Posterior vena cava (tissue), 2 donors: Measurements from ENCODE around the gene MMP20. TPM values are rescaled to one million over a fixed set of nuclear protein-coding genes. Genes with fewer than 3 reads are reported as not detected.

Source experiments
- DNase-seq: peaks from one replicate; pipeline ENCODE4 v3.0.0-alpha.2; 2020; ENCODE audit warnings: low spot score
- intact Hi-C, 2 donors: fragments of 100-400 bp; cut with DNase I; formaldehyde crosslinking; loops; one replicate each; pipeline versions ENCODE4 v1.14.1 to v1.14.2; 2022 to 2023
- total RNA-seq, 2 donors: library from RNA; stranded (reverse); fragmentation: NEBNext Ultra II Directional; extraction: Animal tissue kit (Norgen Biotek cat#: 25700); gene quantifications; one replicate each; pipeline ENCODE4 v1.2.1, GENCODE V29; 2021
- donor health status: DM: yes; HTN: yes; CAD: no.
- donor health status: DM: yes; HTN: yes; CAD: no.

Gene MMP20
- total RNA-seq, 2 donors from 2014 or later = not detected

DNA sequence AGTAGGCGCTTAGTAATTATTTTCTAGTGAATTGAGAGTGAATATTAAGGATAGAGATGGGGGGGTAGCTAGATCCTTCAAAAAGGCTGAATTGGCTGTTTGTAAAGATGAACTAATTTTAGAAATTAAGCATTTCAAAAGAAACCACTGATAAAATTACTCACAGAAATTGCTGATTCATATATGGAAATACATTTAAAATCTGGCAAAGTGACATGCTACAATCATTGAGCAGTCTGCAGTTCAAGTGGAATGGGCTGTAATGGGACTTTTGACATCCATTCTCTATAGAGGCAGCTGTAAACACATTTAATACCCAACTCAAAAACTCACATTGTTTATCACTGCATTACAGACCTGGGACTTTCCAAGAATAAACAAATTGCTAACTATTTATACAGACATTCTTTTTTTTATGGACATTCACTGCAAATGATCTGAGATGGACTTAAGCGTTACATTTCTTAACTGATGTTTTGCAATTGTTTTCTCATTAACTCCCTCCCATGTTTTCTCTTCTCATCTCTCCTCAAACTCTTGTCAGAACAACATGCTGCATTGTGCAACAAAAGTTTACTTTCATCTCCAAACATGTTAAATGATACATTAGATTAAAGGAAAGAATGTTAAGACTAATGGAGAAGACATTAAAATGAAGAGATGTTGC is 52.4 kb downstream of the MMP20 start:
- intact Hi-C loops = no loop called here
- DNase-seq = no peak

DNA sequence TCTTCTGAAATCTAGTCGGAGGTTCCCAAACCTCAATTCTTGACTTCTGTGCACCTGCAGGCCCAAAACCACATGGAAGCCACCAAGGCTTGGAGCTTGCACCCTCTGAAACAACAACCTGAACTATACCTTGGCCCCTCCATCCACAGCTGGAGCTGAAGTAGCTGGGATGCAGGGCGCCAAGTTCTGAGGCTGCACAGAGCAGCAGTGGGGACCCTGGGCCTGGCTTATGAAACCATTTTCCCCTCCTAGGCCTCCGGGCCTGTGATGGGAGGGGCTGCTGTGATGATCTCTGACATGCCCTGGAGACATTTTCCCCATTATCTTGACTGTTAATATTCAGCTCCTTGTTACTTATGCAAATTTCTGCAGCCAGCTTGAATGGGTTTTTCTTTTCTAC is 56.3 kb downstream of the MMP20 start:
- DNase-seq = no peak
- intact Hi-C loops = no loop called here

- no peak for DNase-seq
- intact Hi-C loops = no loop called here
Observed at GRCh38 chr11:102566112-102566511, 59.0 kb downstream of the MMP20 start.

- no peak for DNase-seq
- intact Hi-C loops = no loop called here
Observed at GRCh38 chr11:102564110-102564509, 61.0 kb downstream of the MMP20 start.

- DNase-seq = no peak
- intact Hi-C loops = no loop called here
Observed at GRCh38 chr11:102561636-102562035, 63.5 kb downstream of the MMP20 start.

DNA sequence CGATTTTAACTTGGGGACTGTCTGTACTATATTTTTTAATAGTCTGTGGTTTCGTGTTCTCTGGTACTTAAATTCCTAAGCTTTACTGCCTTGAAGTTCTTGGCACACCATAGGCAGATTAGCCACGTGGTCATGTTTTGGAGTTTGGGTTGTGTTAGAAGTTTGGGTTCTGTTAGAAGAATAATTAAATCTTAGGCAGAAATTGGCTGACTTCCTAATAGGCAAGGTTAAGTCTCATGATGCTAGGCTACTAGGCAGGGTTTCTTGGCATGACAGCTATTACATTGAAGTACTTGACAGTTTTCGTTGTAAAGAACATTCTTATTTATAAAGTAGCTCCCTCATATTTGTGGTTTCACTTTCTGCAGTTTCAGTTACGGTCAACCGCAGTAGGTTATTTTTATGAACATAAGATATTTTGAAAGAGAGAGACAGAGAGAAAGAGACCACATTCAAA is 64.5 kb downstream of the MMP20 start:
- DNase-seq = no peak
- intact Hi-C loops = no loop called here

DNA sequence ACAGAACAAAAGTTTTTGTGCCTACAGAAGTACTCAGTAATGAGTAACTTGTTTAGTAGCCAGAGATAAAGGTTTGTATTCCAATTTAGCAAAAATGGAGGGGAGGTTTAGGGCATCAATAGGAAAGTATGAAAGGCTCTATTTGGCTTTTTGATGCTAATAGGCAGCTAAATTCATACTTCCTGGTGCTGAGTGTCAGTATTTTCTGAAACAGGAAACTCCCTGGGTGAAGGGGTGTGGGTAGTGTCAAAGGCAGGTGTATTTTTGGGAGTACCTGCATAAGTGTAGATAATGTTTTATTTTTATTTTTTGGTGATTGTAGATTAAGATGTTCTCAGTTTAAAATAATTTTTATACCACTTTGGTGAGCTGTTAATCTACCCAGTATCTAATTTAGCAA is 65.3 kb downstream of the MMP20 start:
- intact Hi-C loops = no loop called here
- no peak for DNase-seq

GRCh38 chr11:102555091-102555490 is 70.0 kb downstream of the MMP20 start:
- intact Hi-C loops = no loop called here
- no peak for DNase-seq

DNA sequence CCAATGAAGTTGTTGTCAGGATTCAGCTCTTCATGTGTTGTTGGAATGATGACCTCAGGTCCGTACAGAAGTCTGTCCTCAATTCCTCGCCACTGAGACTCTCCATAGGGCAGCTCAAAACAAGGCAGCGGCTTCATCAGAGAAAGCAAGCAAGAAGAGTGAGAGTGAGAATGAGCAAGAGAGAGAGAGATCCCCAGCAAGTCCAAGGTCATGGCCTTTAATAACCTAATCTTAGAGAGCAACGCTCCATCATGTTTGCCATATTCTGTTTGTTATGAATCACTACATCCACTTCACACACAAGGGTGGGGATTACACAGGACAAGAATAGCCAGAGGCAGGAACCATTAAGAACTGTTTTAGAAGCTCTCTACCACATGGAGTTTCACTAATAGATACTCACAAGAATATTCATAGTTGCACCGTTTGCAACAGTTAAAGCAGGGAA is 71.3 kb downstream of the MMP20 start:
- intact Hi-C loops = no loop called here

GRCh38 chr11:102552447-102553194 is 72.5 kb downstream of the MMP20 start:
- no peak for DNase-seq
- intact Hi-C loops = no loop called here

More for the DNA sequence above, 71.3 kb downstream of the MMP20 start:
- DNase-seq = no peak

DNA sequence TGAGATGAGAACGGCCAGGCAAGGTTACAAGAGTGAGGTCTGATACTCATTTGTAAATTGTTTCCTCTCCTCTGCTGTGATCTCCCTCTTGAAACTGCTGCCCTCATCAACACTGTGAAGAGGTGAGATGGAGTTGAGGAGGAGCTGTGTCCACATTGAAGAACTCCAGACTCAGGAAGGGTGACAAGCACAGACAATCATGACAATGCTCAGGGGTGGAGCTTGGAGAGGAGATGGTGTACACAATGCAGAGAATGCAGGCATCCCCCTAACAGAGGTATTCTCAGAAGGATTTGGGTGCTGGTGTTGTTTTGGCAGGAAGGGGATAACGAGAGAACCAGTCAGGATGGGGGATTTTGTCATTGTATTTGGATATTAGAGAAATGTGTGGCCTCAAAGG is 73.1 kb downstream of the MMP20 start:
- DNase-seq = no peak
- intact Hi-C loops = no loop called here

DNA sequence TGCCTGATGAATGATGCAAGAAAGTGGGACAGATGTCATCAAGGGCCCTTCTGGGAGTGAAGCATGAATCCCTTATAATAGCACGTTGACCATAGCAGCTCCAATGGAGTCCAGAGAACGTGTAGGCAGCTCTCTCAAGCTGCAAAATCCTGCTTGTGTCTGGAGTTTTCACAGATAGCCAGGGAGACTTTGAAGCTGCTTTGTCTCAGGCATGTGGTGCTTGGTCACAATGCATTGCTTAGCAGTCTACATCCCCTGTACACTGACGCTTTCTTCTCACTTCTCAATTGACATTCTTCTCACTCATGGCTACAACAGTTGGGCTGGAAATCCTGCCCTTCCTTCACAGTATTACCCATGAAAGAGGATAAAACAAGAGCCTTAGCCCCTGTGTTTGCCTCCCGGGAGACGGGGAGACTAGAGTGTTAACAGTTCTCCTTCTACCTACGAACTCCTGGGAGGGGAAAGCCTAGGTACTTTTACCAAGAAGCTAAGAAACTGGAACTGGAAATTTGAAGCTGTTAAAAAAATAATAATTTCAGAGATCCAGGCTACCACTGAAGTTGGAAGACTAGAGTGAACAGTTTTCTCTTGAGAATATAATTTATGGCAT is 73.9 kb downstream of the MMP20 start:
- intact Hi-C loops = no loop called here
- DNase-seq = no peak

GRCh38 chr11:102546923-102547471 is 78.1 kb downstream of the MMP20 start:
- no peak for DNase-seq
- intact Hi-C loops = no loop called here

DNA sequence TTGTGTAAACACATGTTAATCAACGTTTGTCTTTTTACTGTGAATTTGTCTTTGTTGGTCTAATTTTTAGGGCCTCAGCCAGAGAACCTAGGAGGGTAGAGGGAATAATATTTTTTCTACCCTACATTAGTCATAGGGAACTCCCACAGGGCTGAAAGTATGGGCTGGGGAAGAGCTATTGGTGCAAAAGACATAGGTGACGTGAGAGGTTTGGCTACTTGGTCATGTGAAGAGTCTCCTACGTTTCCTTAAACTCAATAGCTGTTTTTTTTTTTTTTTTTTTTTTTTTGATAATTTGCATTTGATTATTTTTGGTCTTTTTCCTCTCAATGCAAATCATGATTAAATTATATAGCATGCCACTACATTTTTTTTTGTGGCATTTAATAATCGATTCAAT is 78.7 kb downstream of the MMP20 start:
- intact Hi-C loops = no loop called here
- DNase-seq = no peak

GRCh38 chr11:102545701-102546100 is 79.4 kb downstream of the MMP20 start:
- intact Hi-C loops = no loop called here
- DNase-seq = no peak

DNA sequence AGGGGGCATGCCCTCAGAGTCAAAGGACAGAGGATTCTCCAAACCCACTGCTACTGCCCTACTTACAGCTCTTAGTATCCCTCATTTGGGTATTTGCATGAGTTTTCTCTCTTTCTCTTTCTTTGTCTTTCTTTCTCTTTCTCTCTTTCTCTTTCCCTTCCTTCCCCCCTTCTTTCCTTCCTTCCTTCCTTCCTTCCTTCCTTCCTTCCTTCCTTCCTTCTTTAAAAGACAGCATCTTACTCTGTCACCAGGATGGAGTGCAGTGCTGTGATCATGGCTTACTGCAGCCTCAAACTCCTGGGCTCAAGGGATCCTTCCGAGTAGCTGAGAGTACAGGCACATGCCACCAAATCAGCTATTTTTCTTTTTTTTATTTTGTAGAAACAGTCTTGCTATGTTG is 80.5 kb downstream of the MMP20 start:
- DNase-seq = no peak
- intact Hi-C loops = no loop called here

GRCh38 chr11:102539567-102539966 is 85.6 kb downstream of the MMP20 start:
- no peak for DNase-seq
- intact Hi-C loops = no loop called here

- intact Hi-C loops = no loop called here
- no peak for DNase-seq
Observed at GRCh38 chr11:102538932-102539331, 86.2 kb downstream of the MMP20 start.

DNA sequence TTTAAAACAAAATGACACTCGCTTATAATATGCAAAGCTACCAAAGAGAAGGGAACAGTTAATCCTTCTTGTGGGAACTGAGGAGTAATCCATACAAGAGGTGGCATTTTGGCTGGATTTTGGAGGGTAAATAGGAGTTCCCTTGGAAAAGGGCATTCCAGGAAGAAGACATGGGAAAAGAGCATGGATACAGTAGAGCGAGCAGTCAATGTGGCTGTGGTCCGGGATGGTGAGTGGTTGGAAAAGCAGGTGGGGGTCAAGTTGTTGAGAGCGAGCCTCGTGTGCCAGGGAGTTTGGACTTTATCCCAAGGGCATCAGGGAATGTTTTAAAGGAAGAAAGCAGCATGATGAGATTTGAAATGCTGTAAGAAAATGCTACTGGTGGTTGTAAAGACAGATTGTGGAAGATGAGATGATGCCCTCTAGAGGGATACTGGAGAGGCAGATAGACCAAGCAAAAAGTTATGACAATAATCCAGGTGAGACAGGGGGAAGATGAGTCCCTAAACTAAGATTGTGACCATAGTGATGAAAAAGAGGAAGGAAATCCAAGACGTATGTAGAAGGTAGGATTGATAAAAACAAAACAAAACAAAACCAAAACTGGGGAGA is 90.8 kb downstream of the MMP20 start:
- intact Hi-C loops = no loop called here
- DNase-seq = no peak

DNA sequence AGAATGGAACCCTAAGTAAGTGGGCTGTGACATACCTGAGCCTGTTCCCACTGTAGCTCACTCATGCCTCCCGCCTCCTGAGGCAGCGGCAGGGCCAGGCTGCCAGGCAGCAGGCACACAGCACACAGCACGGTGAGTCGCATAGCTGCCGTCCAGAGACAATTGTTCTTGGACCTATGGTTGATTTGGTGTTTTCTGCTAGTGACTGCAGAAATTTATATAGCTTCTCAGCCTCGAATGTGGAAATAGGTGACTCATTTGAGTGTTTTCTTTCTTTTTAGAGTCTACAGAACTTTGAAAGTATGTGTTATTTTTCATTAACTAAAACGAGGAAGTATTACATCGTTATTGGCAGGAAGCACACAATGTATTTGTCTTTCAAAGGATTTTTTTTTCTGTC is 94.6 kb downstream of the MMP20 start, which contains the start of gene MMP7:
Gene MMP7 (minus strand): TSS at position 190 of the 400 bp plus-strand sequence. CDS start 47 bp downstream, at position 143.
- no peak for DNase-seq
- intact Hi-C loops = no loop called here
